Measurements from ENCODE around the gene GALNTL6.

Gene GALNTL6

DNA sequence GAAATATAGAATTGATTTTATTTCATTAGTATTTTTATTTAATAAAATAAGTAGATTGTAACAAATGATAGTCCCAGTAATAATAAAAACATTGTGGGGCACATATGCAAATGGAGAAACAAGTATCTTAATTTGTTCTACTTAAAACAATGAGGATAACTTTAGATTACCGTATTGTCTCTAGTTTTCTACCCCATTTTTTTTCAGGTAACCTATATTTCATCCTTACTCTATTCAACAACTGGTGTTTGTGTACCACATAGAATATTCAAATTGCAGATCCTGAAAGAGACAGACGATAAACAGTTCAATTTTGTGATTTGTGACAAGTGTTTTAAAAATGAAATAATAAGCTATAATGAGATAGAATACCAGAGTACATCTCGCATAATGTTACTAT lies 671.8 kb downstream of the GALNTL6 start:
- Histone ChIP-seq H3K4me3 (replicated peaks; ENCODE audit: insufficient read depth, low read length) (no peak overlapping the region), H3K27me3 (ENCODE audit: insufficient read depth, poor library complexity, severe bottlenecking) (no peaks in the 10 kb centered on the region), H3K27ac (replicated peaks) (no peak overlapping the region)
- no peak for DNase-seq (ENCODE audit: low read depth in 1 of 2, low spot score in 1 of 2)
- TF ChIP-seq POLR2AphosphoS5 (IDR thresholded peaks at IDR 0.05; ENCODE audit: low read depth): no peak
- TF ChIP-seq, protein P1, sequence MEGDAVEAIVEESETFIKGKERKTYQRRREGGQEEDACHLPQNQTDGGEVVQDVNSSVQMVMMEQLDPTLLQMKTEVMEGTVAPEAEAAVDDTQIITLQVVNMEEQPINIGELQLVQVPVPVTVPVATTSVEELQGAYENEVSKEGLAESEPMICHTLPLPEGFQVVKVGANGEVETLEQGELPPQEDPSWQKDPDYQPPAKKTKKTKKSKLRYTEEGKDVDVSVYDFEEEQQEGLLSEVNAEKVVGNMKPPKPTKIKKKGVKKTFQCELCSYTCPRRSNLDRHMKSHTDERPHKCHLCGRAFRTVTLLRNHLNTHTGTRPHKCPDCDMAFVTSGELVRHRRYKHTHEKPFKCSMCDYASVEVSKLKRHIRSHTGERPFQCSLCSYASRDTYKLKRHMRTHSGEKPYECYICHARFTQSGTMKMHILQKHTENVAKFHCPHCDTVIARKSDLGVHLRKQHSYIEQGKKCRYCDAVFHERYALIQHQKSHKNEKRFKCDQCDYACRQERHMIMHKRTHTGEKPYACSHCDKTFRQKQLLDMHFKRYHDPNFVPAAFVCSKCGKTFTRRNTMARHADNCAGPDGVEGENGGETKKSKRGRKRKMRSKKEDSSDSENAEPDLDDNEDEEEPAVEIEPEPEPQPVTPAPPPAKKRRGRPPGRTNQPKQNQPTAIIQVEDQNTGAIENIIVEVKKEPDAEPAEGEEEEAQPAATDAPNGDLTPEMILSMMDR (IDR thresholded peaks at IDR 0.05; ENCODE audit: insufficient read depth, low read length): no peak
- TF ChIP-seq SPI1 (IDR thresholded peaks at IDR 0.05; ENCODE audit: borderline replicate concordance, low read depth): no peak
- TF ChIP-seq, protein P2, sequence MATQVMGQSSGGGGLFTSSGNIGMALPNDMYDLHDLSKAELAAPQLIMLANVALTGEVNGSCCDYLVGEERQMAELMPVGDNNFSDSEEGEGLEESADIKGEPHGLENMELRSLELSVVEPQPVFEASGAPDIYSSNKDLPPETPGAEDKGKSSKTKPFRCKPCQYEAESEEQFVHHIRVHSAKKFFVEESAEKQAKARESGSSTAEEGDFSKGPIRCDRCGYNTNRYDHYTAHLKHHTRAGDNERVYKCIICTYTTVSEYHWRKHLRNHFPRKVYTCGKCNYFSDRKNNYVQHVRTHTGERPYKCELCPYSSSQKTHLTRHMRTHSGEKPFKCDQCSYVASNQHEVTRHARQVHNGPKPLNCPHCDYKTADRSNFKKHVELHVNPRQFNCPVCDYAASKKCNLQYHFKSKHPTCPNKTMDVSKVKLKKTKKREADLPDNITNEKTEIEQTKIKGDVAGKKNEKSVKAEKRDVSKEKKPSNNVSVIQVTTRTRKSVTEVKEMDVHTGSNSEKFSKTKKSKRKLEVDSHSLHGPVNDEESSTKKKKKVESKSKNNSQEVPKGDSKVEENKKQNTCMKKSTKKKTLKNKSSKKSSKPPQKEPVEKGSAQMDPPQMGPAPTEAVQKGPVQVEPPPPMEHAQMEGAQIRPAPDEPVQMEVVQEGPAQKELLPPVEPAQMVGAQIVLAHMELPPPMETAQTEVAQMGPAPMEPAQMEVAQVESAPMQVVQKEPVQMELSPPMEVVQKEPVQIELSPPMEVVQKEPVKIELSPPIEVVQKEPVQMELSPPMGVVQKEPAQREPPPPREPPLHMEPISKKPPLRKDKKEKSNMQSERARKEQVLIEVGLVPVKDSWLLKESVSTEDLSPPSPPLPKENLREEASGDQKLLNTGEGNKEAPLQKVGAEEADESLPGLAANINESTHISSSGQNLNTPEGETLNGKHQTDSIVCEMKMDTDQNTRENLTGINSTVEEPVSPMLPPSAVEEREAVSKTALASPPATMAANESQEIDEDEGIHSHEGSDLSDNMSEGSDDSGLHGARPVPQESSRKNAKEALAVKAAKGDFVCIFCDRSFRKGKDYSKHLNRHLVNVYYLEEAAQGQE (IDR thresholded peaks at IDR 0.05; ENCODE audit: insufficient replicate concordance, low read depth): no peak
- TF ChIP-seq GABPA (IDR thresholded peaks at IDR 0.05; ENCODE audit: low read depth): no peak

DNA sequence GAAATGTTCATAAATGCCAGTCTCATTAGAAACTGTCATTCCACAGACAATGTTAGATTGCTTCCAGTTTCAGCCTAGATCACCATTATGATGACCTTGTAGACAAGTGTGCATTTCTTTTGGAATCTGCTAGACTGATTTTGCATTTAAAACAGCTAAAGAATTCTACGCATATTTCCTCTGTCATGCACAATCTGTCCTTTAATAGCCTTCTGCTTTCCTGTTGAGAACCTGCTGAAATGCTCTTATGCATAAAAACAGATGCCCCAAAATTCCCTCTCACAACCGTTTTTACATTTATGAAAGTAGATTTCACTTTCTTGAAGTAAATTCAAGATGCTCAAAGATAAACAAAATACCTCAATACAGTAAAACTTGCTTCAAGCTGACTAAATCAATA lies 673.3 kb downstream of the GALNTL6 start:
- TF ChIP-seq SPI1 (IDR thresholded peaks at IDR 0.05; ENCODE audit: borderline replicate concordance, low read depth): no peak
- no peak overlapping the region for H3K4me3 ChIP-seq (replicated peaks; ENCODE audit: insufficient read depth, low read length)
- H3K27me3 ChIP-seq (ENCODE audit: insufficient read depth, poor library complexity, severe bottlenecking): no peaks in the 10 kb centered on the region
- H3K27ac ChIP-seq (replicated peaks): no peak overlapping the region
- no peak for DNase-seq (ENCODE audit: low read depth in 1 of 2, low spot score in 1 of 2)

DNA sequence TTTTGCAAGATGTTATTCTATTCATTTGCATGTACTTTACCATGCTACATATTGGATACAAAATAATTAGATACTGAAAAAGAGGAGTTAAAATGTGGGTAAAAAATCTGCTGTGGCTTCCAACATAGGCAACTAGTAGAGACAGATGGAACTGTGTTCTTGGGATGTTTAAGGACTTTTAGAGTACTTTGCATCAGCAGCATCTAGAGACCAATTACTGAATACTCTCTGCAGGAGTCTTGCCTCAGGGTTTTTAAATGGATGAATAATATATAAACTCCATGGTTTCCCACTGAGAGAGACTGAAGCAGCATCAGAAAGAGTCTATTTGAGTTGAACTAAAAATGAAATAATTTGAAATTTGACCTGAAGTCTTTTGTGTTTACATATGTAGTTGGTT lies 676.7 kb downstream of the GALNTL6 start:
- no peak for DNase-seq (ENCODE audit: low read depth in 1 of 2, low spot score in 1 of 2)
- TF ChIP-seq, protein P1 (IDR thresholded peaks at IDR 0.05; ENCODE audit: insufficient read depth, low read length): no peak
- TF ChIP-seq POLR2AphosphoS5 (IDR thresholded peaks at IDR 0.05; ENCODE audit: low read depth) (no peak), GABPA (IDR thresholded peaks at IDR 0.05; ENCODE audit: low read depth) (no peak), SPI1 (IDR thresholded peaks at IDR 0.05; ENCODE audit: borderline replicate concordance, low read depth) (no peak)
- TF ChIP-seq, protein P2 (IDR thresholded peaks at IDR 0.05; ENCODE audit: insufficient replicate concordance, low read depth): no peak
- Histone ChIP-seq H3K27ac (replicated peaks) (no peak overlapping the region), H3K4me3 (replicated peaks; ENCODE audit: insufficient read depth, low read length) (no peak overlapping the region), H3K27me3 (ENCODE audit: insufficient read depth, poor library complexity, severe bottlenecking) (no peaks in the 10 kb centered on the region)

DNA sequence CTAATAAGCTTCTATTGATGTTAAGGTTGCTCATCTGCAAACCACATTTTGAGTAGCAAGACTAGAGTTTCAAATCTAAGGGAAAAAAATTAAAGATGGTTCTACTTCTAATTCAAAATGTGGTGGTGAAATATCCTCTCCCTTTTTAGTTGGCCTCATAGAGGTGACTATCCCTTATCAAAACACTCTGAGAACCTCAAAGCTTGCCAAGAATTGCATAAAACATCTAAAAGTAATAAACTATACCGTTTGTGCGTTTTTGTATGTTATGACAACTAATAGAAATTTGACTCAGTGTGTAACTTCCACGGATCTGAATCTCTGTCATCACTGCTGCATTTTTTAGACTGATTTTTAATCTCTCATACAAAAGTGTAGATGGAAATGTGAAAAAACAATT lies 682.6 kb downstream of the GALNTL6 start:
- Histone ChIP-seq H3K4me3 (replicated peaks; ENCODE audit: insufficient read depth, low read length) (no peak overlapping the region), H3K27ac (replicated peaks) (no peak overlapping the region), H3K27me3 (ENCODE audit: insufficient read depth, poor library complexity, severe bottlenecking) (no peaks in the 10 kb centered on the region)
- no peak for DNase-seq (ENCODE audit: low read depth in 1 of 2, low spot score in 1 of 2)
- TF ChIP-seq, protein P2 (IDR thresholded peaks at IDR 0.05; ENCODE audit: insufficient replicate concordance, low read depth): no peak
- TF ChIP-seq SPI1 (IDR thresholded peaks at IDR 0.05; ENCODE audit: borderline replicate concordance, low read depth) (no peak), POLR2AphosphoS5 (IDR thresholded peaks at IDR 0.05; ENCODE audit: low read depth) (no peak), GABPA (IDR thresholded peaks at IDR 0.05; ENCODE audit: low read depth) (no peak)
- TF ChIP-seq, protein P1 (IDR thresholded peaks at IDR 0.05; ENCODE audit: insufficient read depth, low read length): no peak

All from HL-60 (cell line).